Thymus (tissue), 11 donors: ENCODE data around the gene SENP6. TPM values are rescaled to one million over a fixed set of nuclear protein-coding genes. Genes with fewer than 3 reads are reported as not detected.
"Not testable (repeated sequence)": the region's sequence is repeated elsewhere in the genome, so short reads cannot be mapped to it uniquely, and the experiment has no call there.

Experiments used
- DNase-seq, 9 donors: peaks; one replicate each; pipeline ENCODE4 v3.0.0-alpha.2; 2013; ENCODE audit warnings: low spot score in 9 of 9, low read depth in 6 of 9, missing footprints in 1 of 9
- H3K27ac ChIP-seq, 2 donors: one replicate each; pipeline ENCODE4 v1.5.1; 2013; ENCODE audit warnings: control low read depth in 1 of 2, low read depth in 1 of 2, low read length in 1 of 2, mild to moderate bottlenecking in 1 of 2, moderate library complexity in 1 of 2
- H3K27me3 ChIP-seq, 2 donors: one replicate each; pipeline ENCODE4 v1.5.1; 2013; ENCODE audit warnings: low read length in 1 of 2; ENCODE audit not compliant: control insufficient read depth in 2 of 2, insufficient read depth in 1 of 2
- H3K36me3 ChIP-seq, 2 donors: one replicate each; pipeline ENCODE4 v1.5.1; 2013; ENCODE audit warnings: low read length in 1 of 2, mild to moderate bottlenecking in 1 of 2, moderate library complexity in 1 of 2; ENCODE audit not compliant: control insufficient read depth in 2 of 2, insufficient read depth in 2 of 2
- H3K4me1 ChIP-seq, 2 donors: one replicate each; pipeline ENCODE4 v1.5.1; 2013; ENCODE audit warnings: low read length in 2 of 2; ENCODE audit not compliant: control insufficient read depth in 2 of 2, insufficient read depth in 2 of 2
- H3K4me3 ChIP-seq, 2 donors: one replicate each; pipeline ENCODE4 v1.5.1; 2013; ENCODE audit warnings: low read length in 2 of 2, control low read depth in 1 of 2, mild to moderate bottlenecking in 1 of 2
- H3K9me3 ChIP-seq, 2 donors: one replicate each; pipeline ENCODE4 v1.5.1; 2013; ENCODE audit warnings: low read length in 1 of 2, mild to moderate bottlenecking in 1 of 2; ENCODE audit not compliant: control insufficient read depth in 2 of 2, insufficient read depth in 1 of 2
- WGBS: extraction: QIAGEN DNeasy Blood & Tissue Kit; methylation state at CpG from one replicate; pipeline ENCODE4 v1.1.7; 2013; 5-methylcytosine and 5-hydroxymethylcytosine counted together
- polyA plus RNA-seq: library from polyadenylated mRNA; stranded (reverse); fragments of 200-250 nt; gene quantifications from one replicate; pipeline ENCODE4 v1.2.3, GENCODE V29; 2013
- total RNA-seq: library from RNA; stranded (reverse); fragments of 120-200 nt; gene quantifications from one replicate; pipeline ENCODE4 v1.2.4, GENCODE V29; 2013
- donor health status: healthy.

The SENP6 gene
- total and polyA plus RNA-seq, 2 donors: 64.0 to 91.4 TPM

GRCh38 chr6:75570671-75571070 lies 31.0 kb upstream of the SENP6 start:
- DNase-seq, H3K4me1 ChIP-seq, H3K4me3 ChIP-seq, H3K27ac ChIP-seq, H3K27me3 ChIP-seq, H3K36me3 ChIP-seq: not testable (repeated sequence)
- peaks cover 3 to 13% of the 10 kb centered on the region in 2 donors for H3K9me3 ChIP-seq
- 97% methylated on average over 6 of the region's 6 CpGs for WGBS

DNA sequence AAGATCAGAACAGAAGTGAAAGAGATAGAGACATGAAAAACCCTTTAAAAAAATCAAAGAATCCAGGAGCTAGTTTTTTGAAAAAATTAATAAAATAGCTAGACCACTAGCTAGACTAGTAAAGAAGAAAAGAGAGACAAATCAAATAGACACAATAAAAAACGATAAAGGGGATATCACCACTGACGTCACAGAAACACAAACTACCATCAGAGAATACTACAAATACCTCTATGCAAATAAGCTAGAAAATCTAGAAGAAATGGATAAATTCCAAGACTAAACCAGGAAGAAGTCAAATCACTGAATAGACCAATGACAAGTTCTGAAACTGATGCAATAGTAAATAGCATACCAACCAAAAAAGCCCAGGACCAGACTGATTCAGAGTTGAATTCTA lies 29.6 kb upstream of the SENP6 start:
- H3K27ac ChIP-seq: no peak overlapping the region
- WGBS: 97% methylated on average over 2 of the region's 2 CpGs
- no peaks in the 10 kb centered on the region for H3K27me3 ChIP-seq
- no peaks in the 10 kb centered on the region for H3K4me1 ChIP-seq
- H3K4me3 ChIP-seq: no peak overlapping the region
- peaks cover 0 to 6% of the 10 kb centered on the region in 2 donors for H3K9me3 ChIP-seq
- no peak for DNase-seq
- H3K36me3 ChIP-seq: no peaks in the 10 kb centered on the region

DNA sequence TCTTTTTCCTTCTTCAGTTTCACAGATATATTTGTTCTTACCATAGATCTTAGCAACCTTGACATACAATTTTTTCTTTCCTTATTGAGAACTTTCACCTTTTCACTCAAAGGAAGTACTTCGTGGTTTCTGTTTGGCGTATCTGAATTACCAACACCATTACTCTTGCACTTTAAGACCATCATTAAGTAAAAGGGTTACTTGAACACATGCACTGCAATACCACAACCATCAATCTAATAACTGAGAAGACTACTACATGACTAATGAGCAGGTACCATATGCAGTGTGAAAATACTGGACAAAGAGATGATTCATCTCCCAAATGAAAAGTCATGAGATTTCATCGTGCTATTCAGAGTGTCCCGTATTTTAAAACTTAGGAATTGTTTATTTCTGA lies 21.7 kb upstream of the SENP6 start:
- H3K9me3 ChIP-seq: no peaks in the 10 kb centered on the region
- no peaks in the 10 kb centered on the region for H3K36me3 ChIP-seq
- no peak overlapping the region for H3K27ac ChIP-seq
- H3K4me1 ChIP-seq: no peaks in the 10 kb centered on the region
- DNase-seq: no peak
- H3K27me3 ChIP-seq: no peaks in the 10 kb centered on the region
- 57% methylated on average over 4 of the region's 4 CpGs for WGBS
- H3K4me3 ChIP-seq: no peak overlapping the region

GRCh38 chr6:75581231-75581630 lies 20.4 kb upstream of the SENP6 start:
- H3K36me3 ChIP-seq: no peaks in the 10 kb centered on the region
- H3K4me3 ChIP-seq: no peak overlapping the region
- no peak overlapping the region for H3K27ac ChIP-seq
- no peaks in the 10 kb centered on the region for H3K27me3 ChIP-seq
- 100% methylated on average over 1 of the region's 1 CpG for WGBS
- DNase-seq: no peak
- no peaks in the 10 kb centered on the region for H3K4me1 ChIP-seq
- no peaks in the 10 kb centered on the region for H3K9me3 ChIP-seq

DNA sequence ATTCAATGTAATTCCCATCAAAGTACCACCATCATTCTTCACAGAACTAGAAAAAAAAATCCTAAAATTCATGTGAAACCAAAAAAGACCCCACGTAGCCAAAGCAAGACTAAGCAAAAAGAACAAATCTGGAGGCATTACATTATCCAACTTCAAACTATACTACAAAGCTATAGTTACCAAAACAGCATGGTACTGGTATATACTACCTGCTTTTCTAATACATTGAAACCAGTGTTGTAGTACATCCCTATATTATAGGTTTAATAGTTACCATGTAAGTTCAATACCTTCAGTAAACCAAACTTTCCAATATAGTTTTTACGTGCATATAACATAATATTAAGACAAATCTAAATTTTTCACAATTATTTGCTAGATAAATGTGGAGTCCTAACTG lies 17.1 kb upstream of the SENP6 start:
- H3K27ac ChIP-seq, H3K27me3 ChIP-seq, DNase-seq, H3K4me3 ChIP-seq, H3K36me3 ChIP-seq, H3K9me3 ChIP-seq, H3K4me1 ChIP-seq: not testable (repeated sequence)
- WGBS: 70% methylated on average over 2 of the region's 2 CpGs

DNA sequence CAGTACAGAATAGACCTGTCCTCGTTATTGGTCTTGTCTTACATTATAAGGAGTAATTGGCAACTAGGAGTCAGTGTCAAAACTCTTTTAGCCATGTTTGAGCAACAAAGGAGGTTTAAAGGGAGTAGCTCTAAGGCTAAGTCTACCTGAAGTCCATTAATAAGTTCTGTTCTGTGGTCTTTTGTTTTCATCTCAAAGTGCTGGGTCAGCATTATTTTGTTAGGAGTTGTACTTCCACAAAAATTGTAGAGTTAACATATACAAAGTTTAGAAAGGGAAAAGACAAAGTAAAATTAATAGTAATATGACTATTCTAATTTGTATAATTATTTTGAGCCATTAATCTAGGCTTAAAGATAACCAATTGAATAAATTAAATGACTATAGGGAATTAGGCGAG lies 12.7 kb upstream of the SENP6 start:
- WGBS: 97% methylated on average over 2 of the region's 2 CpGs
- H3K9me3 ChIP-seq: no peaks in the 10 kb centered on the region
- H3K27me3 ChIP-seq: no peaks in the 10 kb centered on the region
- no peaks in the 10 kb centered on the region for H3K4me1 ChIP-seq
- H3K36me3 ChIP-seq: no peaks in the 10 kb centered on the region
- H3K27ac ChIP-seq: no peak overlapping the region
- no peak for DNase-seq
- H3K4me3 ChIP-seq: no peak overlapping the region

- no peaks in the 10 kb centered on the region for H3K9me3 ChIP-seq
- no peaks in the 10 kb centered on the region for H3K27me3 ChIP-seq
- no peaks in the 10 kb centered on the region for H3K4me1 ChIP-seq
- 97% methylated on average over 2 of the region's 2 CpGs for WGBS
- no peak for DNase-seq
- H3K36me3 ChIP-seq: no peaks in the 10 kb centered on the region
- no peak overlapping the region for H3K4me3 ChIP-seq
- H3K27ac ChIP-seq: no peak overlapping the region
These were observed 11.3 kb upstream of the SENP6 start for GRCh38 chr6:75590370-75590769.

DNA sequence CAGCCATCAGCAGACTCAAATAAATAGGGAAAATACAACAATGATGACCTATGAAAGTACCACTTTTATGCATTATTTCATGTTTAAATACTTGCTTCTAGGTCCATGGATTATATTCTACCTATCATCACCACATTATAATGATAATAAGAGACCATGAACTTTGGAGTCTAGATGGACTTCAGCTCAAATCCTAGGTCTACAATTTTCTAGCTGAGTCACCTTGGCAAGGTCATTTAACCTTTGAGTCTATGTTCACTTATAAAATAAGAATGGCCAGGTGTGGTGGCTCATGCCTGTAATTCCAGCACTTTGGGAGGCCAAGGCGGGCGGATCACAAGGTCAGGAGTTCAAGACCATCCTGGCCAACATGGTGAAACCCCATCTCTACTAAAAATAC lies 5.3 kb upstream of the SENP6 start:
- DNase-seq, H3K27ac ChIP-seq, H3K9me3 ChIP-seq, H3K36me3 ChIP-seq, H3K4me1 ChIP-seq, H3K4me3 ChIP-seq, H3K27me3 ChIP-seq: not testable (repeated sequence)
- WGBS: 94% methylated on average over 2 of the region's 2 CpGs

- WGBS: 74% methylated on average over 7 of the region's 7 CpGs
- Histone ChIP-seq H3K27ac (peak overlapping the region in 1 of 2 donors; percentile 91), H3K9me3 (no peaks in the 10 kb centered on the region), H3K36me3 (no peaks in the 10 kb centered on the region), H3K4me3 (peak overlapping the region; percentile 62 to 97), H3K27me3 (no peaks in the 10 kb centered on the region), H3K4me1 (peaks cover 7 to 10% of the 10 kb centered on the region in 2 donors)
- DNase-seq: peak in 2 of 9 donors; percentile 2 to 16
These were observed 912 bp upstream of the SENP6 start for GRCh38 chr6:75600768-75601167.
